ENCODE results near the gene JPH4. TPM values are rescaled to one million over a fixed set of nuclear protein-coding genes. Genes with fewer than 3 reads are reported as not detected.
A peak's percentile ranks its signal among the peaks of the same experiment; 100 is the strongest.
"Not testable (repeated sequence)": the region's sequence is repeated elsewhere in the genome, so short reads cannot be mapped to it uniquely, and the experiment has no call there.

Gene JPH4
- total and polyA plus RNA-seq, 12 donors = 0.42 to 35.8 (median 4.7) TPM

- TF ChIP-seq CTCF (IDR thresholded peaks at IDR 0.05) (peak; percentile 61 to 93 (median 84)), POLR2A (IDR thresholded peaks at IDR 0.05) (no peak)
- Histone ChIP-seq H3K9me3 (replicated peaks in 1 of 3) (no peaks in the 10 kb centered on the region), H3K36me3 (replicated peaks in 1 of 2) (no peaks in the 10 kb centered on the region), H3K27me3 (no peaks in the 10 kb centered on the region), H3K27ac (peak overlapping the region in 1 of 5 donors; percentile 70), H3K4me3 (no peak overlapping the region), H3K4me1 (replicated peaks in 1 of 2) (peaks cover 0 to 5% of the 10 kb centered on the region in 2 donors)
- intact Hi-C loops (cut with DNase I) = no loop called here
- 10 to 34% (median 15%) methylated on average over 3 to 5 of the region's 5 CpGs for whole genome bisulfite sequencing, 4 donors
- DNase-seq = peak; percentile 91 to 98 (median 95)
Measured at GRCh38 chr14:23588884-23589598, 10.5 kb upstream of the JPH4 start.

GRCh38 chr14:23584527-23585203 is 6.1 kb upstream of the JPH4 start:
- H3K4me3 ChIP-seq; H3K27me3 ChIP-seq; intact Hi-C loops (cut with DNase I); DNase-seq; H3K36me3 ChIP-seq (replicated peaks in 1 of 2); H3K27ac ChIP-seq; H3K9me3 ChIP-seq (replicated peaks in 1 of 3); H3K4me1 ChIP-seq (replicated peaks in 1 of 2): not testable (repeated sequence)
- 87 to 95% (median 89%) methylated on average over 4 to 24 of the region's 26 CpGs for WGBS, 4 donors

- H3K4me3 ChIP-seq; H3K4me1 ChIP-seq (replicated peaks in 1 of 2); H3K36me3 ChIP-seq (replicated peaks in 1 of 2); H3K27me3 ChIP-seq; H3K9me3 ChIP-seq (replicated peaks in 1 of 3); DNase-seq; intact Hi-C loops (cut with DNase I); H3K27ac ChIP-seq: not testable (repeated sequence)
- 82 to 87% (median 85%) methylated on average over 21 to 25 of the region's 25 CpGs for WGBS, 4 donors
Measured at GRCh38 chr14:23583761-23584526, 5.4 kb upstream of the JPH4 start.

- Histone ChIP-seq H3K27ac (no peak overlapping the region), H3K27me3 (no peaks in the 10 kb centered on the region), H3K36me3 (replicated peaks in 1 of 2) (no peaks in the 10 kb centered on the region), H3K4me3 (no peak overlapping the region), H3K9me3 (replicated peaks in 1 of 3) (no peaks in the 10 kb centered on the region), H3K4me1 (replicated peaks in 1 of 2) (no peaks in the 10 kb centered on the region)
- DNase-seq = peak in 1 of 7 donors; percentile 34
- no peak for TF ChIP-seq POLR2A (IDR thresholded peaks at IDR 0.05)
- TF ChIP-seq CTCF (IDR thresholded peaks at IDR 0.05) = no peak
- WGBS, 4 donors = 75 to 92% (median 86%) methylated on average over 3 of the region's 3 CpGs
- intact Hi-C loops (cut with DNase I) = no loop called here
Measured at GRCh38 chr14:23582906-23583760, 4.5 kb upstream of the JPH4 start.
